HepG2 (cell line): ENCODE measurements around the gene DCTN3. TPM values are rescaled to one million over a fixed set of nuclear protein-coding genes. Genes with fewer than 3 reads are reported as not detected.

Experiments used
- CAMTA2 ChIP-seq: sonication (generic); formaldehyde crosslinking; IDR thresholded peaks from 2 replicates; pipeline ENCODE4 v1.4.0; 2020; ENCODE audit warnings: mild to moderate bottlenecking, missing genetic modification reagents, borderline replicate concordance
- HCFC1 ChIP-seq: fragments of 150-350 bp; IDR thresholded peaks from 2 replicates; pipeline ENCODE4 v1.6.1; 2014; ENCODE audit warnings: low read depth, low read length
- HOMEZ ChIP-seq: IDR thresholded peaks from 2 replicates; pipeline ENCODE4 v1.6.1; 2016; ENCODE audit warnings: low read depth
- HOXD1 ChIP-seq: sonication (generic); formaldehyde crosslinking; IDR thresholded peaks from 2 replicates; pipeline ENCODE4 v1.5.0; 2020; ENCODE audit warnings: missing genetic modification reagents
- TFDP2 ChIP-seq: sonication (generic); formaldehyde crosslinking; IDR thresholded peaks from 2 replicates; pipeline ENCODE4 v1.4.0; 2020; ENCODE audit warnings: missing genetic modification reagents
- THAP11 ChIP-seq: IDR thresholded peaks from 2 replicates; pipeline ENCODE4 v1.6.1; 2016; ENCODE audit warnings: missing biosample characterization, missing genetic modification reagents
- ZBTB4 ChIP-seq: sonication (generic); formaldehyde crosslinking; IDR thresholded peaks from 2 replicates; pipeline ENCODE4 v1.4.0; 2020; ENCODE audit warnings: missing genetic modification reagents, mild to moderate bottlenecking, borderline replicate concordance
- ZBTB7B ChIP-seq: sonication (generic); formaldehyde crosslinking; IDR thresholded peaks from 2 replicates; pipeline ENCODE4 v1.4.0; 2020; ENCODE audit warnings: missing genetic modification reagents
- ZFP36 ChIP-seq: fragments of 150-350 bp; IDR thresholded peaks from 2 replicates; pipeline ENCODE4 v1.6.1; 2018; ENCODE audit warnings: borderline replicate concordance, low read length, low read depth; ENCODE audit not compliant: partially characterized antibody
- ZSCAN9 ChIP-seq: IDR thresholded peaks from 2 replicates; pipeline ENCODE4 v1.6.1; 2016; ENCODE audit warnings: borderline replicate concordance
- polyA plus RNA-seq, 8 experiments: library from polyadenylated mRNA; depleted of rRNA in 3 of 8; stranded (reverse) in 7 of 8; unstranded in 1 of 8; fragments of >200 nt; fragmentation: Illumina TruSeq in 4 of 8; extraction: Trizol in 4 of 8; gene quantifications; 2 replicates each; pipeline versions ENCODE4 v1.2.1 to v1.2.3, GENCODE V29; 2011 to 2016; ENCODE audit warnings: low read depth in 4 of 8, missing spikeins in 1 of 8, mixed read lengths in 1 of 8; ENCODE audit not compliant: insufficient read depth in 1 of 8
- total RNA-seq, 5 experiments: library from RNA; depleted of rRNA; stranded (reverse); fragments of >200 nt; fragmentation: Illumina TruSeq; extraction: Trizol; gene quantifications; 2 replicates each; pipeline ENCODE4 v1.2.3, GENCODE V29; 2016; ENCODE audit warnings: low read depth in 1 of 5
- TF ChIP-seq, protein P1 (sequence below), 2 experiments: sonication (generic) in 1 of 2; formaldehyde crosslinking in 1 of 2; IDR thresholded peaks; 2 replicates each; pipeline versions ENCODE4 v1.4.0 to v1.6.1; 2018 to 2020; ENCODE audit warnings: missing genetic modification reagents in 2 of 2, borderline replicate concordance in 1 of 2, low read depth in 1 of 2, mild to moderate bottlenecking in 1 of 2, missing biosample characterization in 1 of 2
- TF ChIP-seq, protein P2 (sequence below): sonication (generic); formaldehyde crosslinking; IDR thresholded peaks from 2 replicates; pipeline ENCODE4 v1.9.0; 2021; ENCODE audit warnings: missing genetic modification reagents, borderline replicate concordance
- TF ChIP-seq, protein P3 (sequence below): sonication (generic); formaldehyde crosslinking; IDR thresholded peaks from 2 replicates; pipeline ENCODE4 v1.4.0; 2020; ENCODE audit warnings: missing genetic modification reagents, mild to moderate bottlenecking, borderline replicate concordance

The DCTN3 gene
- total and polyA plus RNA-seq, 2 of the 13 experiments (the other 11 are each of a cell fraction or from before 2014, with no cell fraction given) = 27.4 to 34.5 TPM

GRCh38 chr9:34651876-34652601 is 31.7 kb upstream of the DCTN3 start, which contains the start of gene IL11RA (continued):
- TF ChIP-seq ZBTB4 (CRISPR knock-in tag) = no peak
- TF ChIP-seq ZFP36 = no peak
- TF ChIP-seq TFDP2 (CRISPR knock-in tag) = peak; percentile 75
- TF ChIP-seq HOMEZ (CRISPR knock-in tag) = peak; percentile 67
- TF ChIP-seq HOXD1 = peak; percentile 99
- TF ChIP-seq, protein P1, sequence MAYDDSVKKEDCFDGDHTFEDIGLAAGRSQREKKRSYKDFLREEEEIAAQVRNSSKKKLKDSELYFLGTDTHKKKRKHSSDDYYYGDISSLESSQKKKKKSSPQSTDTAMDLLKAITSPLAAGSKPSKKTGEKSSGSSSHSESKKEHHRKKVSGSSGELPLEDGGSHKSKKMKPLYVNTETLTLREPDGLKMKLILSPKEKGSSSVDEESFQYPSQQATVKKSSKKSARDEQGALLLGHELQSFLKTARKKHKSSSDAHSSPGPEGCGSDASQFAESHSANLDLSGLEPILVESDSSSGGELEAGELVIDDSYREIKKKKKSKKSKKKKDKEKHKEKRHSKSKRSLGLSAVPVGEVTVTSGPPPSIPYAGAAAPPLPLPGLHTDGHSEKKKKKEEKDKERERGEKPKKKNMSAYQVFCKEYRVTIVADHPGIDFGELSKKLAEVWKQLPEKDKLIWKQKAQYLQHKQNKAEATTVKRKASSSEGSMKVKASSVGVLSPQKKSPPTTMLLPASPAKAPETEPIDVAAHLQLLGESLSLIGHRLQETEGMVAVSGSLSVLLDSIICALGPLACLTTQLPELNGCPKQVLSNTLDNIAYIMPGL (CRISPR knock-in tag; IDR thresholded peaks at IDR 0.05; ENCODE audit: borderline replicate concordance in 1 of 2, low read depth in 1 of 2) = peak; percentile 39 to 60; a peak in 2 of 4 replicates
- no peak; the same call in 1 of the 2 replicates for TF ChIP-seq CAMTA2 (CRISPR knock-in tag)
- TF ChIP-seq ZBTB7B (CRISPR knock-in tag) = no peak; the same call in 1 of the 2 replicates
- TF ChIP-seq, protein P2, sequence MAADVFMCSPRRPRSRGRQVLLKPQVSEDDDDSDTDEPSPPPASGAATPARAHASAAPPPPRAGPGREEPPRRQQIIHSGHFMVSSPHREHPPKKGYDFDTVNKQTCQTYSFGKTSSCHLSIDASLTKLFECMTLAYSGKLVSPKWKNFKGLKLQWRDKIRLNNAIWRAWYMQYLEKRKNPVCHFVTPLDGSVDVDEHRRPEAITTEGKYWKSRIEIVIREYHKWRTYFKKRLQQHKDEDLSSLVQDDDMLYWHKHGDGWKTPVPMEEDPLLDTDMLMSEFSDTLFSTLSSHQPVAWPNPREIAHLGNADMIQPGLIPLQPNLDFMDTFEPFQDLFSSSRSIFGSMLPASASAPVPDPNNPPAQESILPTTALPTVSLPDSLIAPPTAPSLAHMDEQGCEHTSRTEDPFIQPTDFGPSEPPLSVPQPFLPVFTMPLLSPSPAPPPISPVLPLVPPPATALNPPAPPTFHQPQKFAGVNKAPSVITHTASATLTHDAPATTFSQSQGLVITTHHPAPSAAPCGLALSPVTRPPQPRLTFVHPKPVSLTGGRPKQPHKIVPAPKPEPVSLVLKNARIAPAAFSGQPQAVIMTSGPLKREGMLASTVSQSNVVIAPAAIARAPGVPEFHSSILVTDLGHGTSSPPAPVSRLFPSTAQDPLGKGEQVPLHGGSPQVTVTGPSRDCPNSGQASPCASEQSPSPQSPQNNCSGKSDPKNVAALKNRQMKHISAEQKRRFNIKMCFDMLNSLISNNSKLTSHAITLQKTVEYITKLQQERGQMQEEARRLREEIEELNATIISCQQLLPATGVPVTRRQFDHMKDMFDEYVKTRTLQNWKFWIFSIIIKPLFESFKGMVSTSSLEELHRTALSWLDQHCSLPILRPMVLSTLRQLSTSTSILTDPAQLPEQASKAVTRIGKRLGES = no peak
- no peak for TF ChIP-seq ZSCAN9
- no peak for TF ChIP-seq HCFC1
- TF ChIP-seq, protein P3, sequence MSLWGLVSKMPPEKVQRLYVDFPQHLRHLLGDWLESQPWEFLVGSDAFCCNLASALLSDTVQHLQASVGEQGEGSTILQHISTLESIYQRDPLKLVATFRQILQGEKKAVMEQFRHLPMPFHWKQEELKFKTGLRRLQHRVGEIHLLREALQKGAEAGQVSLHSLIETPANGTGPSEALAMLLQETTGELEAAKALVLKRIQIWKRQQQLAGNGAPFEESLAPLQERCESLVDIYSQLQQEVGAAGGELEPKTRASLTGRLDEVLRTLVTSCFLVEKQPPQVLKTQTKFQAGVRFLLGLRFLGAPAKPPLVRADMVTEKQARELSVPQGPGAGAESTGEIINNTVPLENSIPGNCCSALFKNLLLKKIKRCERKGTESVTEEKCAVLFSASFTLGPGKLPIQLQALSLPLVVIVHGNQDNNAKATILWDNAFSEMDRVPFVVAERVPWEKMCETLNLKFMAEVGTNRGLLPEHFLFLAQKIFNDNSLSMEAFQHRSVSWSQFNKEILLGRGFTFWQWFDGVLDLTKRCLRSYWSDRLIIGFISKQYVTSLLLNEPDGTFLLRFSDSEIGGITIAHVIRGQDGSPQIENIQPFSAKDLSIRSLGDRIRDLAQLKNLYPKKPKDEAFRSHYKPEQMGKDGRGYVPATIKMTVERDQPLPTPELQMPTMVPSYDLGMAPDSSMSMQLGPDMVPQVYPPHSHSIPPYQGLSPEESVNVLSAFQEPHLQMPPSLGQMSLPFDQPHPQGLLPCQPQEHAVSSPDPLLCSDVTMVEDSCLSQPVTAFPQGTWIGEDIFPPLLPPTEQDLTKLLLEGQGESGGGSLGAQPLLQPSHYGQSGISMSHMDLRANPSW (CRISPR knock-in tag) = no peak
- TF ChIP-seq THAP11 (CRISPR knock-in tag) = peak; percentile 70
